GM18502 (cell line): ENCODE data around the gene TRIM27.
A peak's percentile ranks its signal among the peaks of the same experiment; 100 is the strongest.
"Not testable (repeated sequence)": the region's sequence is repeated elsewhere in the genome, so short reads cannot be mapped to it uniquely, and the experiment has no call there.

Source experiments
- ATAC-seq: cut with Tn5 transposase; IDR thresholded peaks from one replicate; pipeline ENCODE4 v1.9.1; 2021; ENCODE audit warnings: mild to moderate bottlenecking; ENCODE audit not compliant: unreplicated experiment, poor library complexity

TRIM27 gene

GRCh38 chr6:28900577-28901256, 23.1 kb downstream of the TRIM27 start:
- no peak for ATAC-seq

GRCh38 chr6:28898710-28898965, 25.1 kb downstream of the TRIM27 start:
- no peak for ATAC-seq

- no peak for ATAC-seq
Observed at GRCh38 chr6:28897369-28897745, 26.4 kb downstream of the TRIM27 start.

- peak; percentile 27 for ATAC-seq
Observed at GRCh38 chr6:28896505-28897368, 27.0 kb downstream of the TRIM27 start.

GRCh38 chr6:28895131-28895812, 28.5 kb downstream of the TRIM27 start:
- ATAC-seq, result peak; percentile 66

GRCh38 chr6:28893172-28893799, 30.5 kb downstream of the TRIM27 start:
- no peak for ATAC-seq

- ATAC-seq, result no peak
Observed at GRCh38 chr6:28892525-28892924, 31.3 kb downstream of the TRIM27 start.

- ATAC-seq, result no peak
Observed at GRCh38 chr6:28887796-28888496, 35.8 kb downstream of the TRIM27 start.

GRCh38 chr6:28886079-28886439, 37.7 kb downstream of the TRIM27 start:
- no peak for ATAC-seq

GRCh38 chr6:28884423-28885131, 39.2 kb downstream of the TRIM27 start:
- no peak for ATAC-seq

GRCh38 chr6:28880894-28881780, 42.6 kb downstream of the TRIM27 start:
- no peak for ATAC-seq

GRCh38 chr6:28880519-28880893, 43.3 kb downstream of the TRIM27 start:
- no peak for ATAC-seq

- ATAC-seq, result no peak
Observed at GRCh38 chr6:28876710-28877109, 47.1 kb downstream of the TRIM27 start.

GRCh38 chr6:28875191-28875747, 48.5 kb downstream of the TRIM27 start:
- no peak for ATAC-seq

- not testable (repeated sequence) for ATAC-seq
Observed at GRCh38 chr6:28872157-28872817, 51.5 kb downstream of the TRIM27 start.

GRCh38 chr6:28871335-28872156, 52.2 kb downstream of the TRIM27 start:
- ATAC-seq, result no peak

- no peak for ATAC-seq
Observed at GRCh38 chr6:28868873-28869272, 54.9 kb downstream of the TRIM27 start.
